HEK293 (cell line): ENCODE measurements around the gene PRTN3.

Source experiments
- CTCF ChIA-PET: fragments of 350-600 bp; formaldehyde crosslinking; extraction: SDS; loops from one replicate; lab custom pipeline; 2021; ENCODE audit warnings: antibody characterized with exemption; lab: Yijun Ruan, JAX
- POLR2A ChIA-PET: fragments of 300-600 bp; formaldehyde crosslinking; extraction: SDS; loops from one replicate; lab custom pipeline; 2020; ENCODE audit warnings: antibody characterized with exemption, inconsistent platforms; lab: Yijun Ruan, JAX
- H3K27ac ChIP-seq: fragments of 200-500 bp; sonication (Bioruptor generic); 2 replicates; pipeline ENCODE4 v1.5.1; 2014; ENCODE audit warnings: low read depth, low read length, control low read depth, inconsistent platforms; ENCODE audit errors: extremely low read depth
- H3K36me3 ChIP-seq, 2 experiments: fragments of 200-500 bp in 1 of 2; sonication (Bioruptor generic) in 1 of 2; 1 replicate in 1 of 2; 2 replicates in 1 of 2; pipeline ENCODE4 v1.5.1; 2014 to 2017; ENCODE audit warnings: inconsistent platforms in 2 of 2, low read length in 2 of 2; ENCODE audit not compliant: control insufficient read depth in 2 of 2, insufficient read depth in 1 of 2
- H3K4me1 ChIP-seq: fragments of 200-500 bp; sonication (Bioruptor generic); 2 replicates; pipeline ENCODE4 v1.5.1; 2014; ENCODE audit warnings: mild to moderate bottlenecking, low read length, inconsistent platforms; ENCODE audit not compliant: control insufficient read depth, insufficient read depth
- H3K4me3 ChIP-seq: 2 replicates; pipeline ENCODE4 v1.5.1; 2011; ENCODE audit warnings: low read depth, mild to moderate bottlenecking, control low read depth, low read length, moderate library complexity
- H3K9me3 ChIP-seq: fragments of 200-500 bp; sonication (Bioruptor generic); 2 replicates; pipeline ENCODE4 v1.5.1; 2014; ENCODE audit warnings: low read depth, low read length, inconsistent platforms; ENCODE audit not compliant: control insufficient read depth, insufficient read depth
- AEBP2 ChIP-seq: fragments of 450-650 bp; formaldehyde crosslinking; IDR thresholded peaks from 2 replicates; pipeline ENCODE4 v1.5.1; 2016; ENCODE audit warnings: missing biosample characterization, missing genetic modification characterization, borderline replicate concordance
- GFI1B ChIP-seq: fragments of 450-650 bp; formaldehyde crosslinking; IDR thresholded peaks from 2 replicates; pipeline ENCODE4 v1.5.1; 2016; ENCODE audit warnings: missing biosample characterization, missing genetic modification characterization
- GLIS1 ChIP-seq: fragments of 450-650 bp; formaldehyde crosslinking; IDR thresholded peaks from 2 replicates; pipeline ENCODE4 v1.5.1; 2016; ENCODE audit warnings: missing biosample characterization, missing genetic modification characterization
- HIC1 ChIP-seq: fragments of 450-650 bp; formaldehyde crosslinking; IDR thresholded peaks from 2 replicates; pipeline ENCODE4 v1.5.1; 2016; ENCODE audit warnings: missing biosample characterization, missing genetic modification characterization
- PRDM1 ChIP-seq: fragments of 450-650 bp; formaldehyde crosslinking; IDR thresholded peaks from 2 replicates; pipeline ENCODE4; 2016; ENCODE audit warnings: missing biosample characterization, missing genetic modification characterization
- SCRT1 ChIP-seq: fragments of 450-650 bp; formaldehyde crosslinking; IDR thresholded peaks from 2 replicates; pipeline ENCODE4 v1.5.1; 2016; ENCODE audit warnings: missing biosample characterization, missing genetic modification characterization, borderline replicate concordance
- ZFP3 ChIP-seq: fragments of 450-650 bp; formaldehyde crosslinking; IDR thresholded peaks from 2 replicates; pipeline ENCODE4 v1.5.1; 2016; ENCODE audit warnings: low read depth, missing biosample characterization, missing genetic modification characterization
- ZFP69B ChIP-seq: fragments of 450-650 bp; formaldehyde crosslinking; IDR thresholded peaks from 2 replicates; pipeline ENCODE4 v1.5.1; 2016; ENCODE audit warnings: missing biosample characterization, missing genetic modification characterization
- ZNF10 ChIP-seq: fragments of 450-650 bp; formaldehyde crosslinking; IDR thresholded peaks from 2 replicates; pipeline ENCODE4 v1.5.1; 2017; ENCODE audit warnings: missing biosample characterization, missing genetic modification characterization
- ZNF16 ChIP-seq: fragments of 450-650 bp; formaldehyde crosslinking; IDR thresholded peaks from 2 replicates; pipeline ENCODE4 v1.5.1; 2016; ENCODE audit warnings: low read depth, missing biosample characterization, missing genetic modification characterization
- ZNF184 ChIP-seq: fragments of 450-650 bp; IDR thresholded peaks from 2 replicates; pipeline ENCODE4 v1.5.1; 2018; ENCODE audit warnings: missing biosample characterization, mild to moderate bottlenecking, missing genetic modification characterization
- ZNF2 ChIP-seq: fragments of 450-650 bp; formaldehyde crosslinking; IDR thresholded peaks from 2 replicates; pipeline ENCODE4 v1.5.1; 2016; ENCODE audit warnings: missing biosample characterization, missing genetic modification characterization
- ZNF223 ChIP-seq: fragments of 450-650 bp; formaldehyde crosslinking; IDR thresholded peaks from 2 replicates; pipeline ENCODE4 v1.5.1; 2016; ENCODE audit warnings: missing biosample characterization, missing genetic modification characterization
- ZNF610 ChIP-seq: fragments of 450-650 bp; formaldehyde crosslinking; IDR thresholded peaks from 2 replicates; pipeline ENCODE4 v1.5.1; 2016; ENCODE audit warnings: missing biosample characterization, missing genetic modification characterization, borderline replicate concordance
- ZNF623 ChIP-seq: fragments of 450-650 bp; formaldehyde crosslinking; IDR thresholded peaks from 2 replicates; pipeline ENCODE4 v1.5.1; 2016; ENCODE audit warnings: missing biosample characterization, missing genetic modification characterization
- ZNF626 ChIP-seq: fragments of 450-650 bp; sonication (Bioruptor Pico); formaldehyde crosslinking; IDR thresholded peaks from 2 replicates; pipeline ENCODE4 v1.5.1; 2018; ENCODE audit warnings: missing biosample characterization, missing genetic modification characterization, inconsistent platforms
- ZNF658 ChIP-seq: fragments of 450-650 bp; formaldehyde crosslinking; IDR thresholded peaks from 2 replicates; pipeline ENCODE4; 2016; ENCODE audit warnings: missing biosample characterization, missing genetic modification characterization
- ZNF768 ChIP-seq: fragments of 450-650 bp; formaldehyde crosslinking; IDR thresholded peaks from 2 replicates; pipeline ENCODE4 v1.5.1; 2018; ENCODE audit warnings: missing biosample characterization, mild to moderate bottlenecking, missing genetic modification characterization
- TF ChIP-seq, protein P1 (sequence below): fragments of 450-650 bp; formaldehyde crosslinking; IDR thresholded peaks from 2 replicates; pipeline ENCODE4 v1.5.1; 2016; ENCODE audit warnings: missing biosample characterization, missing genetic modification characterization
- TF ChIP-seq, protein P2 (sequence below): fragments of 450-650 bp; formaldehyde crosslinking; IDR thresholded peaks from 2 replicates; pipeline ENCODE4 v1.5.1; 2017; ENCODE audit warnings: missing biosample characterization, mild to moderate bottlenecking, missing genetic modification characterization, moderate library complexity
- TF ChIP-seq, protein P3 (sequence below): fragments of 450-650 bp; formaldehyde crosslinking; IDR thresholded peaks from 2 replicates; pipeline ENCODE4 v1.5.1; 2017; ENCODE audit warnings: missing biosample characterization, missing genetic modification characterization
- TF ChIP-seq, protein P4 (sequence below): fragments of 450-650 bp; formaldehyde crosslinking; IDR thresholded peaks from 2 replicates; pipeline ENCODE4 v1.5.1; 2016; ENCODE audit warnings: missing biosample characterization, missing genetic modification characterization

The PRTN3 gene

DNA sequence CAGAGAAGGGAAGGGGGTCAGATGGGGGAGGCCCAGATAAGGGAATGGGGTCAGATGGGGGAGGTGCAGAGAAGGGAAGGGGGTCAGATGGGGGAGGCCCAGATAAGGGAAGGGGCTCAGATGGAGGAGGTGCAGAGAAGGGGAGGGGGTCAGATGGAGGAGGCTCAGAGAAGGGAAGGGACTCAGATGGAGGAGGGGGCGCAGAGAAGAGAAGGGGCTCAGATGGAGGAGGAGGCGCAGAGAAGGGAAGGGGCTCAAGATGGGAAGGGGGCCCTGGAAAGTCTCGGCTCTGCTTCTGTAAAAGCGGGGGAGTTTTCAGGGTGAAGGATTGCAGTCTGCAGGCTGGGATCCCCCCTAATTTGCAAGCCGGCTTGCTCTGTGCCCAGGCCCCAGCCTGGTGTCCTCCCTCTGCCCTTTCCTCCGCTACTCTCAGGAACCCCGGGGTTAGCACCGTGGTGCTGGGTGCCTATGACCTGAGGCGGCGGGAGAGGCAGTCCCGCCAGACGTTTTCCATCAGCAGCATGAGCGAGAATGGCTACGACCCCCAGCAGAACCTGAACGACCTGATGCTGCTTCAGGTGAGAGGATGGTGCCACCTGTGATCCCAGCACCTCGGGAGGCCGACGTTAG, 11.6 kb upstream of the PRTN3 start:
- no peak overlapping the region for H3K27ac ChIP-seq
- no peaks in the 10 kb centered on the region for H3K9me3 ChIP-seq
- TF ChIP-seq GLIS1 (tag by site-specific recombination): no peak
- TF ChIP-seq AEBP2 (tag by site-specific recombination): no peak
- TF ChIP-seq ZNF610: no peak
- no peak for TF ChIP-seq ZNF16 (tag by site-specific recombination)
- TF ChIP-seq, all 188 proteins: peak for 0
- ChIA-PET POLR2A (no interaction called here), CTCF (no interaction called here)
- H3K4me3 ChIP-seq: no peak overlapping the region
- H3K36me3 ChIP-seq: no peaks in the 10 kb centered on the region
- H3K4me1 ChIP-seq: no peaks in the 10 kb centered on the region

GRCh38 chr19:831407-832369, 9.1 kb upstream of the PRTN3 start:
- H3K36me3 ChIP-seq: no peaks in the 10 kb centered on the region
- POLR2A ChIA-PET: no interaction called here
- H3K4me3 ChIP-seq: no peak overlapping the region
- CTCF ChIA-PET: no interaction called here
- no peak overlapping the region for H3K27ac ChIP-seq
- no peaks in the 10 kb centered on the region for H3K9me3 ChIP-seq
- H3K4me1 ChIP-seq: no peaks in the 10 kb centered on the region
- TF ChIP-seq ZNF626 (tag by site-specific recombination) (no peak), ZFP3 (tag by site-specific recombination) (no peak), ZNF768 (tag by site-specific recombination) (peak; percentile 32; the same call in 1 of the 2 replicates), PRDM1 (tag by site-specific recombination) (no peak), ZNF16 (tag by site-specific recombination) (no peak), ZFP69B (no peak), GFI1B (tag by site-specific recombination) (no peak), ZNF184 (tag by site-specific recombination) (no peak), ZNF223 (tag by site-specific recombination) (no peak), ZNF658 (no peak), GLIS1 (tag by site-specific recombination) (peak; percentile 40; the same call in 1 of the 2 replicates), ZNF10 (tag by site-specific recombination) (no peak), ZNF623 (peak; percentile 96), ZNF2 (tag by site-specific recombination) (no peak), HIC1 (tag by site-specific recombination) (no peak), SCRT1 (no peak)
- TF ChIP-seq, protein P1, sequence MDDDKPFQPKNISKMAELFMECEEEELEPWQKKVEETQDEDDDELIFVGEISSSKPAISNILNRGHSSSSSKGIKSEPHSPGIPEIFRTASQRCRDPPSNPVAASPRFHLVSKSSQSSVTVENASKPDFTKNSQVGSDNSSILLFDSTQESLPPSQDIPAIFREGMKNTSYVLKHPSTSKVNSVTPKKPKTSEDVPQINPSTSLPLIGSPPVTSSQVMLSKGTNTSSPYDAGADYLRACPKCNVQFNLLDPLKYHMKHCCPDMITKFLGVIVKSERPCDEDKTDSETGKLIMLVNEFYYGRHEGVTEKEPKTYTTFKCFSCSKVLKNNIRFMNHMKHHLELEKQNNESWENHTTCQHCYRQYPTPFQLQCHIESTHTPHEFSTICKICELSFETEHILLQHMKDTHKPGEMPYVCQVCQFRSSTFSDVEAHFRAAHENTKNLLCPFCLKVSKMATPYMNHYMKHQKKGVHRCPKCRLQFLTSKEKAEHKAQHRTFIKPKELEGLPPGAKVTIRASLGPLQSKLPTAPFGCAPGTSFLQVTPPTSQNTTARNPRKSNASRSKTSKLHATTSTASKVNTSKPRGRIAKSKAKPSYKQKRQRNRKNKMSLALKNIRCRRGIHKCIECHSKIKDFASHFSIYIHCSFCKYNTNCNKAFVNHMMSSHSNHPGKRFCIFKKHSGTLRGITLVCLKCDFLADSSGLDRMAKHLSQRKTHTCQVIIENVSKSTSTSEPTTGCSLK (tag by site-specific recombination): no peak
- TF ChIP-seq, protein P2, sequence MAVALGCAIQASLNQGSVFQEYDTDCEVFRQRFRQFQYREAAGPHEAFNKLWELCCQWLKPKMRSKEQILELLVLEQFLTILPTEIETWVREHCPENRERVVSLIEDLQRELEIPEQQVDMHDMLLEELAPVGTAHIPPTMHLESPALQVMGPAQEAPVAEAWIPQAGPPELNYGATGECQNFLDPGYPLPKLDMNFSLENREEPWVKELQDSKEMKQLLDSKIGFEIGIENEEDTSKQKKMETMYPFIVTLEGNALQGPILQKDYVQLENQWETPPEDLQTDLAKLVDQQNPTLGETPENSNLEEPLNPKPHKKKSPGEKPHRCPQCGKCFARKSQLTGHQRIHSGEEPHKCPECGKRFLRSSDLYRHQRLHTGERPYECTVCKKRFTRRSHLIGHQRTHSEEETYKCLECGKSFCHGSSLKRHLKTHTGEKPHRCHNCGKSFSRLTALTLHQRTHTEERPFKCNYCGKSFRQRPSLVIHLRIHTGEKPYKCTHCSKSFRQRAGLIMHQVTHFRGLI (tag by site-specific recombination): no peak
- TF ChIP-seq, protein P3, sequence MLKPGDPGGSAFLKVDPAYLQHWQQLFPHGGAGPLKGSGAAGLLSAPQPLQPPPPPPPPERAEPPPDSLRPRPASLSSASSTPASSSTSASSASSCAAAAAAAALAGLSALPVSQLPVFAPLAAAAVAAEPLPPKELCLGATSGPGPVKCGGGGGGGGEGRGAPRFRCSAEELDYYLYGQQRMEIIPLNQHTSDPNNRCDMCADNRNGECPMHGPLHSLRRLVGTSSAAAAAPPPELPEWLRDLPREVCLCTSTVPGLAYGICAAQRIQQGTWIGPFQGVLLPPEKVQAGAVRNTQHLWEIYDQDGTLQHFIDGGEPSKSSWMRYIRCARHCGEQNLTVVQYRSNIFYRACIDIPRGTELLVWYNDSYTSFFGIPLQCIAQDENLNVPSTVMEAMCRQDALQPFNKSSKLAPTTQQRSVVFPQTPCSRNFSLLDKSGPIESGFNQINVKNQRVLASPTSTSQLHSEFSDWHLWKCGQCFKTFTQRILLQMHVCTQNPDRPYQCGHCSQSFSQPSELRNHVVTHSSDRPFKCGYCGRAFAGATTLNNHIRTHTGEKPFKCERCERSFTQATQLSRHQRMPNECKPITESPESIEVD (tag by site-specific recombination): no peak
- TF ChIP-seq, protein P4, sequence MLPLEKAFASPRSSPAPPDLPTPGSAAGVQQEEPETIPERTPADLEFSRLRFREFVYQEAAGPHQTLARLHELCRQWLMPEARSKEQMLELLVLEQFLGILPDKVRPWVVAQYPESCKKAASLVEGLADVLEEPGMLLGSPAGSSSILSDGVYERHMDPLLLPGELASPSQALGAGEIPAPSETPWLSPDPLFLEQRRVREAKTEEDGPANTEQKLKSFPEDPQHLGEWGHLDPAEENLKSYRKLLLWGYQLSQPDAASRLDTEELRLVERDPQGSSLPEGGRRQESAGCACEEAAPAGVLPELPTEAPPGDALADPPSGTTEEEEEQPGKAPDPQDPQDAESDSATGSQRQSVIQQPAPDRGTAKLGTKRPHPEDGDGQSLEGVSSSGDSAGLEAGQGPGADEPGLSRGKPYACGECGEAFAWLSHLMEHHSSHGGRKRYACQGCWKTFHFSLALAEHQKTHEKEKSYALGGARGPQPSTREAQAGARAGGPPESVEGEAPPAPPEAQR (tag by site-specific recombination): no peak
